Right renal cortex interstitium (tissue), 3 donors: Measurements from ENCODE around the gene TCEA2. TPM values are rescaled to one million over a fixed set of nuclear protein-coding genes. Genes with fewer than 3 reads are reported as not detected.

Source experiments
- DNase-seq, 3 donors: peaks; one replicate each; pipeline ENCODE4 v3.0.0-alpha.2; 2013; ENCODE audit warnings: low read depth in 3 of 3, low spot score in 2 of 3
- polyA plus RNA-seq, 3 donors: library from polyadenylated mRNA; unstranded; fragments of 120-200 nt; gene quantifications; one replicate each; pipeline ENCODE4 v1.2.1, GENCODE V29; 2013; ENCODE audit not compliant: insufficient read length in 3 of 3

The TCEA2 gene
- polyA plus RNA-seq, 3 donors: 71.0 to 72.0 (median 71.0) TPM

DNA sequence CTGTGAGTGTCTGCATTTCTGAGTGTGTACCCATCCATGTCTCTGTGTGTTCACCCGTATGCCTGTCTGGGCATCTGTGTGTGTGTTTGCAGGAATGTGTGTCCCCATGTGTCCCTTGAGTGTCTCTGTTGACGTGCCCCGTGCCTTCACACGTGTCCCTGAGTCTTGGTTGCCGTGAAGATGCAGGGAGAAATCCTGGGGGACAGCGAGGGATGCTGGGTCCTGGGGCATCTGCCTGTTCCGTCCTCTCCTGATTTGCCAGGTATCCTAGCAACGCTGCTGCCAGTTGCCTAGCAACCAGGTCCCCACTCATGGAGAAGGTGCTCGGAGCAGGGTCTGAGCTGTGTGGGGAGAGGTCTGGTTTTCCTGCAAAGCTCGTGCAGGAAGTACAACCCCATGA lies 27.2 kb downstream of the TCEA2 start:
- DNase-seq: no peak

- no peak for DNase-seq
Measured at GRCh38 chr20:64091340-64091739, 28.3 kb downstream of the TCEA2 start.

DNA sequence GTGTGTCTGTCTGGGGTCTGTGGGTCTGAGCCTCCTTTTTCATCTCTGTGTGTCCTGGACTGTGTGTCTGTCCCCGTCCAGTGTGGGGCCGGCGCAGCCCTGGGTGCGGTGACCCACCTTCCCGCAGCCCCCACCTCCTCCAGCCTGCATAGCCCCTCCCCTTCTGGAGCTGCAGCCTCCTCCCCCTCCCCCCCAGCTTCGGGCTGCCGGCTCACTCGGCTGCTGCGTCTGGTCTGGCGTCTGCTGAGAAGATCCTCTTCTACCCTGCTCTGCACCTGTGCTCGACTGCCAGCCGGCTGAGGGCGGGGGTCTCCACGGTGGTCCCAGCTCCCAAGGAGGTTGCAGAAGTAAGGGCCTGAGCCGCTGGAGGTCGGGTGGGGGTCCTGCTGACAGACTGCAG lies 28.8 kb downstream of the TCEA2 start:
- no peak for DNase-seq

- no peak for DNase-seq
Measured at GRCh38 chr20:64092258-64093012, 29.4 kb downstream of the TCEA2 start.

DNA sequence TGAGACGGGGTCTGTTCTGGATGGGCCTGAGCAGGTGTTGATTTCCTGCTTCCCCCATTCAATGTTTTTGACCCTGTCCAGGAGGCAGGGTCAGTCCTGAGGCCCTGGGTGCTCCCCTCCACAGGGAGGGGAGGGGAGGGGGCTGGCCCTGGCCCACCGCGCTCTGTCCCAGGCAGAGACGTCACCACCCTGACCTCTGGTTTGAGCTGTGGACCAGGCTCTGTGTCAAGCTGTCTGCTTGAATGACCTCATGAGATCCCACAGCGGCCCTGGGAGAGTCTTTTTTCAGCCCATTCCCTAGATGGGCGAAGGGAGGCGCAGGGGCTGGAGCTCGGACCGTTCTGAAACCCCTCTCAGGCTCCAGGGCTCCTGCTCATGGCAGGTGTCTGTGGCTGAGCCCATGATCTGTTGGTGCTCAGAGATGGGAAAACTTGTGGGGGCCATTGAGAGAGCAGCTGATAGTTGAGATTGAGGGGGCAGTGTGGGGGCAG lies 30.1 kb downstream of the TCEA2 start:
- DNase-seq: no peak

GRCh38 chr20:64095455-64095854 lies 32.5 kb downstream of the TCEA2 start:
- DNase-seq: no peak

- no peak for DNase-seq
Measured at GRCh38 chr20:64095927-64096326, 32.9 kb downstream of the TCEA2 start.

DNA sequence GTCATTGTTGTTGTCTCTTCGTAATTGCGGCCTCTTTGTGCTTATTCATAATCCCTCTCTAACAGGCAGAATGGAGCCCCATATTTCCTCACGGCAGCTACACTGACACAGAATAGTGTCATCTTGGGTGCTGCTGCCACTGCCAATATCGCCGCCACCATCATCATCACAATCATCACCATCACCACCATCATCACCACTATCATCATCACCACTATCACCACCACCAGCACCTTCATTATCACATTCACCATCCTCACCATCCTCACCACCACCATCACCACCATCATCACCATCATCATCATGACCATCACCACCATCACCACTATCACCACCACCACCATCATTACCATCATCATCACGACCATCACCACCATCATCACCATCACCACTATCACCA lies 33.5 kb downstream of the TCEA2 start:
- no peak for DNase-seq

DNA sequence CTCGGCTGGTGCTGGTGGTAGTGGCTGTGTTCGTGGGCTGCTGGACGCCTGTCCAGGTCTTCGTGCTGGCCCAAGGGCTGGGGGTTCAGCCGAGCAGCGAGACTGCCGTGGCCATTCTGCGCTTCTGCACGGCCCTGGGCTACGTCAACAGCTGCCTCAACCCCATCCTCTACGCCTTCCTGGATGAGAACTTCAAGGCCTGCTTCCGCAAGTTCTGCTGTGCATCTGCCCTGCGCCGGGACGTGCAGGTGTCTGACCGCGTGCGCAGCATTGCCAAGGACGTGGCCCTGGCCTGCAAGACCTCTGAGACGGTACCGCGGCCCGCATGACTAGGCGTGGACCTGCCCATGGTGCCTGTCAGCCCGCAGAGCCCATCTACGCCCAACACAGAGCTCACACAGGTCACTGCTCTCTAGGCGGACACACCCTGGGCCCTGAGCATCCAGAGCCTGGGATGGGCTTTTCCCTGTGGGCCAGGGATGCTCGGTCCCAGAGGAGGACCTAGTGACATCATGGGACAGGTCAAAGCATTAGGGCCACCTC lies 35.5 kb downstream of the TCEA2 start:
- no peak for DNase-seq

DNA sequence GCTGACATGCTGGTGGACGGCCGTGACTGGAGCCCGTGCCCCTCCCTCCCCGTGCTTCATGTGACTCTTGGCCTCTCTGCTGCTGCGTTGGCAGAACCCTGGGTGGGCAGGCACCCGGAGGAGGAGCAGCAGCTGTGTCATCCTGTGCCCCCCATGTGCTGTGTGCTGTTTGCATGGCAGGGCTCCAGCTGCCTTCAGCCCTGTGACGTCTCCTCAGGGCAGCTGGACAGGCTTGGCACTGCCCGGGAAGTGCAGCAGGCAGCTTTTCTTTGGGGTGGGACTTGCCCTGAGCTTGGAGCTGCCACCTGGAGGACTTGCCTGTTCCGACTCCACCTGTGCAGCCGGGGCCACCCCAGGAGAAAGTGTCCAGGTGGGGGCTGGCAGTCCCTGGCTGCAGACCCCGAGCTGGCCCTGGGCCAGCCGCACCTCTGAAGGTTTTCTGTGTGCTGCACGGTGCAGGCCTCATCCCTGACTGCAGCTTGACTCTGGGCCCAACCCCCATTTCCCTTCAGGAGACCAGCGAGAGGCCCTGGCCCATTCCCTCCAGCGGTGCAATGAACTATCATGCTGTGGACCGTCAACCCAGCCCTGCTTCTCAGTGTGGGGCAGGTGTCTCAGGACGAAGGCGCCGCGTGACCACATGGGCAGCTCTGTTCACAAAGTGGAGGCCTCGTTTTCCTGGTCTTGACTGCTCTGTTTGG lies 36.2 kb downstream of the TCEA2 start:
- no peak for DNase-seq

- DNase-seq: no peak
Measured at GRCh38 chr20:64099880-64100565, 37.0 kb downstream of the TCEA2 start.

GRCh38 chr20:64100566-64100888 lies 37.5 kb downstream of the TCEA2 start:
- no peak for DNase-seq

DNA sequence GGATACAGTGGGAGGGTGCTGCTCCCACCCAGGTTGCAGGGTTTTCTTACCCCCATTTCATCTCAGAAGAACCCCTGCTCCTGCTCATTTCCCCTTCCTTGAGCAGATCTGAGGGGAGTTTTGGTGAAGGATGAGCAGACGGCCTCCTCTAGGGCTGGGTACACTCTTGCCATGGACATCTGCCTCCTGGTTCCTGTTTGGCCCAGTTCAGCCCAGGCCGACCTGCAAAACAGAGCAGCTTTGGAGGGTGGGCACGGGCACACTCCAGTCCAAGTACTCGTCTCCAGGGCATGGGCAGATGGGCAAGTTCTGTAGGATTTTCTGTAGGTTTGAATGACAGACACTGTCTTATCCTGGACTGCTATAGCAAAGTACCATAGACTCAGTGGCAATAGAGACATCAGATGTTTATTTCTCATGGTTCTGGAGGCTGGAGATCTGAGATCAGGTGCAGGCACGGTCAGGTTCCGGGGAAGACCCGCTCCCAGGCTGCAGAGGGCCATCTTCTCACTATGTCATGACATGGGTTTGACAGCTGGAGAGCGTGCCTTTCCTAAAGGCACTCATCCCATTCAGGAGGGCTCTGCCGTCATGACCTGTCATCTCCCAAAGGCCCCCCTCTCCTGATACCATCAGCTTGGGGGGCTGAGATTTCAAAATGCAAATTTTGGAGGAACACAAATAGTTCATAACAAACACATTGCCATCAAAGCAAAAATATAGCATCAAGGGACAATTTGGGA lies 38.1 kb downstream of the TCEA2 start:
- no peak for DNase-seq

GRCh38 chr20:64101731-64102621 lies 39.0 kb downstream of the TCEA2 start:
- no peak for DNase-seq

- no peak for DNase-seq
Measured at GRCh38 chr20:64102647-64103354, 39.8 kb downstream of the TCEA2 start.

GRCh38 chr20:64103871-64104666 lies 41.1 kb downstream of the TCEA2 start:
- DNase-seq: no peak

- no peak for DNase-seq
Measured at GRCh38 chr20:64104667-64105451, 41.9 kb downstream of the TCEA2 start.
